Vagina (tissue), 2 donors: ENCODE data around the gene FHDC1. TPM values are rescaled to one million over a fixed set of nuclear protein-coding genes. Genes with fewer than 3 reads are reported as not detected.

Experiments used
- DNase-seq, 2 donors: peaks; one replicate each; pipeline ENCODE4 v3.0.0-alpha.2; 2017; ENCODE audit errors: extremely low spot score in 2 of 2
- H3K27ac ChIP-seq: fragments of 200-600 bp; sonication (generic); one replicate; pipeline ENCODE4 v1.5.1; 2019
- H3K27me3 ChIP-seq: fragments of 200-600 bp; sonication (generic); one replicate; pipeline ENCODE4 v1.5.1; 2019
- H3K36me3 ChIP-seq, 2 donors: fragments of 200-600 bp; sonication (generic); one replicate each; pipeline ENCODE4 v1.5.1; 2017 to 2019
- H3K4me1 ChIP-seq: fragments of 200-600 bp; sonication (generic); one replicate; pipeline ENCODE4 v1.5.1; 2019
- H3K4me3 ChIP-seq, 2 donors: fragments of 200-600 bp; sonication (generic); 1 replicate in 1 of 2; 2 replicates in 1 of 2; pipeline ENCODE4 v1.5.1; 2016 to 2019
- H3K9me3 ChIP-seq: fragments of 200-600 bp; sonication (generic); one replicate; pipeline ENCODE4 v1.5.1; 2019
- CTCF ChIP-seq, 3 experiments: fragments of 450-650 bp in 2 of 3; fragments of 200-600 bp in 1 of 3; sonication (generic) in 1 of 3; IDR thresholded peaks; one replicate each; pipeline ENCODE4 v1.5.1; 2017 to 2019; ENCODE audit warnings: antibody characterized with exemption in 3 of 3, mild to moderate bottlenecking in 2 of 3, moderate library complexity in 2 of 3
- POLR2A ChIP-seq, 2 donors: fragments of 450-650 bp; IDR thresholded peaks; one replicate each; pipeline ENCODE4 v1.6.1; 2017; ENCODE audit warnings: antibody characterized with exemption in 2 of 2, mild to moderate bottlenecking in 2 of 2, moderate library complexity in 2 of 2
- POLR2AphosphoS5 ChIP-seq, 2 donors: sonication (generic); formaldehyde crosslinking; IDR thresholded peaks; one replicate each; pipeline ENCODE4 v1.9.0; 2017; ENCODE audit warnings: antibody characterized with exemption in 2 of 2, mild to moderate bottlenecking in 2 of 2, low read depth in 1 of 2; ENCODE audit not compliant: insufficient read depth in 1 of 2
- intact Hi-C: fragments of 100-400 bp; cut with DNase I; formaldehyde crosslinking; loops from one replicate; pipeline ENCODE4 v1.15.1; 2023
- total RNA-seq: library from RNA; depleted of rRNA; stranded (reverse); fragments of >200 nt; gene quantifications from one replicate; pipeline ENCODE4 v1.2.3, GENCODE V29; 2016

The FHDC1 gene
- total RNA-seq, 1 donor from 2014 or later, result 6.4 TPM

GRCh38 chr4:152991398-152991797, 55.3 kb downstream of the FHDC1 start:
- no peaks in the 10 kb centered on the region for H3K27me3 ChIP-seq
- no peaks in the 10 kb centered on the region for H3K36me3 ChIP-seq
- H3K27ac ChIP-seq, result no peak overlapping the region
- no peak overlapping the region for H3K4me3 ChIP-seq
- intact Hi-C loops, result no loop called here
- peaks cover 15% of the 10 kb centered on the region for H3K4me1 ChIP-seq
- no peak for DNase-seq
- TF ChIP-seq CTCF (IDR thresholded peaks at IDR 0.05) (no peak), POLR2AphosphoS5 (IDR thresholded peaks at IDR 0.05; ENCODE audit: insufficient read depth in 1 of 2, low read depth in 1 of 2) (no peak), POLR2A (IDR thresholded peaks at IDR 0.05) (no peak)
- H3K9me3 ChIP-seq, result no peaks in the 10 kb centered on the region

DNA sequence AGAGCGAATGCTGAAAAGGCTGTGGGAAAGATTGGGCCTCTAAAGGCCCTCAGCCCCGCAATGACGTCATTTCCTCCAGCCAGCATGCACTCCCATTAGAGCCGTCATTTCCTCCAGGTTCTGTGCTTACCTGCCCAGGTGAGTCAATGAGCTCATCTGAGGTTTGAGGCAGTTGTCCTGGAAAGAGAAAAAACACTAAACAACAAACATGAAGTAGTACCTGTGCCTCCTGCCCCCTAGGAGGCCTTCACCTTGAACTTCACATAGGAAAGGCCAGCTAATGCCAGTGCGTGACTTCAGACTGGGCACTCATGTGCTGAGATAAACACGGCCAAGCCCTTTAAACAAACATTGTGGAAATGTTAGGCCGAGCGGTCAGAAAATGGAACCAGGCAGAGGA, 55.9 kb downstream of the FHDC1 start:
- Histone ChIP-seq H3K9me3 (no peaks in the 10 kb centered on the region), H3K27ac (no peak overlapping the region), H3K36me3 (no peaks in the 10 kb centered on the region), H3K4me1 (peaks cover 21% of the 10 kb centered on the region), H3K4me3 (no peak overlapping the region), H3K27me3 (no peaks in the 10 kb centered on the region)
- DNase-seq, result no peak
- intact Hi-C loops, result no loop called here
- TF ChIP-seq POLR2A (IDR thresholded peaks at IDR 0.05) (no peak), CTCF (IDR thresholded peaks at IDR 0.05) (no peak), POLR2AphosphoS5 (IDR thresholded peaks at IDR 0.05; ENCODE audit: insufficient read depth in 1 of 2, low read depth in 1 of 2) (no peak)

- TF ChIP-seq POLR2AphosphoS5 (IDR thresholded peaks at IDR 0.05; ENCODE audit: insufficient read depth in 1 of 2, low read depth in 1 of 2), result no peak
- no peak for DNase-seq
- H3K4me1 ChIP-seq, result peaks cover 26% of the 10 kb centered on the region
- H3K36me3 ChIP-seq, result no peaks in the 10 kb centered on the region
- intact Hi-C loops, result no loop called here
- H3K27ac ChIP-seq, result no peak overlapping the region
- H3K27me3 ChIP-seq, result no peaks in the 10 kb centered on the region
- H3K9me3 ChIP-seq, result no peaks in the 10 kb centered on the region
- H3K4me3 ChIP-seq, result no peak overlapping the region
Observed at GRCh38 chr4:152992466-152992865, 56.3 kb downstream of the FHDC1 start.

GRCh38 chr4:152994038-152994437, 57.9 kb downstream of the FHDC1 start:
- Histone ChIP-seq H3K27ac (no peak overlapping the region), H3K4me3 (no peak overlapping the region), H3K27me3 (no peaks in the 10 kb centered on the region), H3K9me3 (no peaks in the 10 kb centered on the region), H3K36me3 (no peaks in the 10 kb centered on the region), H3K4me1 (peaks cover 32% of the 10 kb centered on the region)
- no peak for DNase-seq
- intact Hi-C loops, result no loop called here
- no peak for TF ChIP-seq CTCF (IDR thresholded peaks at IDR 0.05)

GRCh38 chr4:152996111-152996571, 60.0 kb downstream of the FHDC1 start:
- Histone ChIP-seq H3K4me1 (peaks cover 37% of the 10 kb centered on the region), H3K4me3 (no peak overlapping the region), H3K9me3 (no peaks in the 10 kb centered on the region), H3K27ac (peak overlapping the region; percentile 57), H3K36me3 (no peaks in the 10 kb centered on the region), H3K27me3 (no peaks in the 10 kb centered on the region)
- TF ChIP-seq POLR2A (IDR thresholded peaks at IDR 0.05), result no peak
- no peak for TF ChIP-seq CTCF (IDR thresholded peaks at IDR 0.05)
- TF ChIP-seq POLR2AphosphoS5 (IDR thresholded peaks at IDR 0.05; ENCODE audit: insufficient read depth in 1 of 2, low read depth in 1 of 2), result no peak
- no peak for DNase-seq
- intact Hi-C loops, result no loop called here

GRCh38 chr4:152996672-152997071, 60.5 kb downstream of the FHDC1 start:
- Histone ChIP-seq H3K27ac (peak overlapping the region; percentile 57), H3K36me3 (no peaks in the 10 kb centered on the region), H3K9me3 (no peaks in the 10 kb centered on the region), H3K4me1 (peaks cover 37% of the 10 kb centered on the region), H3K27me3 (no peaks in the 10 kb centered on the region), H3K4me3 (no peak overlapping the region)
- intact Hi-C loops, result no loop called here
- DNase-seq, result no peak
- TF ChIP-seq POLR2AphosphoS5 (IDR thresholded peaks at IDR 0.05; ENCODE audit: insufficient read depth in 1 of 2, low read depth in 1 of 2) (no peak), POLR2A (IDR thresholded peaks at IDR 0.05) (no peak), CTCF (IDR thresholded peaks at IDR 0.05) (no peak)
